ELR (cell line): ENCODE results near the gene FAM53C.
"Not testable (repeated sequence)": the region's sequence is repeated elsewhere in the genome, so short reads cannot be mapped to it uniquely, and the experiment has no call there.

Experiments
- DNase-seq: peaks from one replicate; pipeline ENCODE4 v3.0.0-alpha.2; 2015; ENCODE audit warnings: low read depth

Gene FAM53C

GRCh38 chr5:138337685-138338410, at the start of gene FAM53C:
TSS of gene FAM53C (plus strand) at chr5:138338266. CDS start at chr5:138341336, 3,070 bp downstream.
- peak; percentile 92 for DNase-seq

GRCh38 chr5:138289296-138289695, 48.8 kb upstream of the FAM53C start:
- DNase-seq = no peak

GRCh38 chr5:138303372-138303771, 34.7 kb upstream of the FAM53C start:
- DNase-seq = peak; percentile 71

- DNase-seq = no peak
Observed at GRCh38 chr5:138305797-138306196, 32.3 kb upstream of the FAM53C start.

- DNase-seq = no peak
Observed at GRCh38 chr5:138315751-138316278, 22.3 kb upstream of the FAM53C start.

GRCh38 chr5:138316355-138316754, 21.7 kb upstream of the FAM53C start:
- DNase-seq = no peak

GRCh38 chr5:138318211-138318610, 19.9 kb upstream of the FAM53C start:
- DNase-seq = not testable (repeated sequence)

- DNase-seq = peak; percentile 67
Observed at GRCh38 chr5:138330813-138331448, 7.1 kb upstream of the FAM53C start.

GRCh38 chr5:138331449-138332368, 6.4 kb upstream of the FAM53C start, which contains the start of gene CDC25C:
TSS of gene CDC25C (minus strand) at chr5:138331804. CDS start at chr5:138331180, 624 bp downstream.
- peak; percentile 100 for DNase-seq

GRCh38 chr5:138334867-138335447, 3.1 kb upstream of the FAM53C start:
- peak; percentile 63 for DNase-seq

GRCh38 chr5:138336952-138337684, 948 bp upstream of the FAM53C start:
- peak; percentile 81 for DNase-seq

- no peak for DNase-seq
Observed at GRCh38 chr5:138338411-138339090, 485 bp downstream of the FAM53C start.

GRCh38 chr5:138339091-138339456, 1.0 kb downstream of the FAM53C start:
- DNase-seq = peak; percentile 24

- DNase-seq = no peak
Observed at GRCh38 chr5:138339464-138339863, 1.4 kb downstream of the FAM53C start.

- DNase-seq = no peak
Observed at GRCh38 chr5:138340008-138340407, 1.9 kb downstream of the FAM53C start.

GRCh38 chr5:138344887-138345622, 7.0 kb downstream of the FAM53C start:
- DNase-seq = no peak

GRCh38 chr5:138346889-138347288, 8.8 kb downstream of the FAM53C start:
- DNase-seq = no peak

- DNase-seq = no peak
Observed at GRCh38 chr5:138349852-138350562, 11.9 kb downstream of the FAM53C start.

- no peak for DNase-seq
Observed at GRCh38 chr5:138350563-138350890, 12.5 kb downstream of the FAM53C start.
